SH-SY5Y (cell line): ENCODE measurements around the gene TFPT.

Experiments used
- GATA2 ChIP-seq: IDR thresholded peaks from 2 replicates; pipeline ENCODE4 v1.6.1; 2011; ENCODE audit warnings: mild to moderate bottlenecking, low read depth, low read length
- GATA3 ChIP-seq: IDR thresholded peaks from 2 replicates; pipeline ENCODE4 v1.6.1; 2011; ENCODE audit warnings: low read depth, mild to moderate bottlenecking, low read length, moderate library complexity

GRCh38 chr19:54152878-54153524 lies 37.5 kb upstream of the TFPT start:
- TF ChIP-seq GATA2 (no peak), GATA3 (no peak)
